ENCODE data around the gene MTIF2.
"Not testable (repeated sequence)": the region's sequence is repeated elsewhere in the genome, so short reads cannot be mapped to it uniquely, and the experiment has no call there.

Gene MTIF2

GRCh38 chr2:55204536-55204935, 64.5 kb downstream of the MTIF2 start:
- H3K9me3 Mint-ChIP-seq = peaks cover 21% of the 10 kb centered on the region
- no peaks in the 10 kb centered on the region for H3K27me3 Mint-ChIP-seq
- H3K36me3 Mint-ChIP-seq (ENCODE audit: low read depth) = peaks cover 4% of the 10 kb centered on the region
- intact Hi-C loops (cut with micrococcal nuclease) = no loop called here
- H3K4me1 Mint-ChIP-seq (ENCODE audit: low read depth) = no peaks in the 10 kb centered on the region
- no peak overlapping the region for H3K4me3 Mint-ChIP-seq
- no peak overlapping the region for H3K27ac Mint-ChIP-seq

- Mint-ChIP-seq H3K4me1 (ENCODE audit: low read depth) (no peaks in the 10 kb centered on the region), H3K36me3 (ENCODE audit: low read depth) (peaks cover 7% of the 10 kb centered on the region), H3K9me3 (peaks cover 25% of the 10 kb centered on the region), H3K27me3 (no peaks in the 10 kb centered on the region), H3K27ac (no peak overlapping the region), H3K4me3 (no peak overlapping the region)
- intact Hi-C loops (cut with micrococcal nuclease) = no loop called here
Measured at GRCh38 chr2:55200416-55200815, 68.6 kb downstream of the MTIF2 start.

- Mint-ChIP-seq H3K36me3 (ENCODE audit: low read depth) (peaks cover 7% of the 10 kb centered on the region), H3K4me1 (ENCODE audit: low read depth) (no peaks in the 10 kb centered on the region), H3K9me3 (peaks cover 24% of the 10 kb centered on the region), H3K27ac (no peak overlapping the region), H3K27me3 (no peaks in the 10 kb centered on the region), H3K4me3 (no peak overlapping the region)
- intact Hi-C loops (cut with micrococcal nuclease) = no loop called here
Measured at GRCh38 chr2:55196526-55196925, 72.5 kb downstream of the MTIF2 start.

DNA sequence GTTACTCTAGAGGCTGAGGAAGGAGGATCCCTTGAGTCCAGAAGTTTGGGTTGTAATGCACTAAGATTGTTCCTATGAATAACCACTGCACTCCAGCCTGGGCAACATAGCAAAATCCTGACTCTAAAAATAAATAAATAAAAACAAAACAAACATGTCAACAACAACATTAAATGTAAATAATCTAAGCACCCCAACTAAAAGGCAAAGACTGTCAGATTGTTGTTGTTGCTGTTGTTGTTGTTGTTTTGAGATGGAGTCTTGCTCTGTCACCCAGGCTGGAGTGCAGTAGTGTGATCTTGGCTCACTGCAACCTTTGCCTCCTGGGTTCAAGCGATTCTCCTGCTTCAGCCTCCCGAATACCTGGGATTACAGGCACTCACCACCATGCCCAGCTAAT, 77.1 kb downstream of the MTIF2 start:
- H3K36me3 Mint-ChIP-seq (ENCODE audit: low read depth); H3K9me3 Mint-ChIP-seq; intact Hi-C loops (cut with micrococcal nuclease); H3K27ac Mint-ChIP-seq; H3K4me3 Mint-ChIP-seq; H3K27me3 Mint-ChIP-seq; H3K4me1 Mint-ChIP-seq (ENCODE audit: low read depth): not testable (repeated sequence)

DNA sequence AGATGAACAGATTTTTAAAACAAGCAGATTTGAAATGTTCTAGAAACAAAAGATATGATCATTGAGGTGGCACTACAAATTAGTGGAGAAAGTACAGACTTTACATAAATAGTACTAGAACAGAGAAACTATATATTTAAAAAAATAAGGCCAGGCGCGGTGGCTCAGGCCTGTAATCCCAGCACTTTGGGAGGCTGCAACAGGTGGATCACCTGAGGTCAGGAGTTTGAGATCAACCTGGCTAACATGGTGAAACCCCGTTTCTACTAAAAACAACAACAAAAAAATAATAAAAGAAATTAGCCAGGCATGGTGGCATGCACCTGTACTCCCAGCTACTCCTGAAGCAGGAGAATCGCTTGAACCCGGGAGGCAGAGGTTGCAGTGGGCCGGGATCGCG, 82.2 kb downstream of the MTIF2 start:
- H3K4me1 Mint-ChIP-seq (ENCODE audit: low read depth); H3K4me3 Mint-ChIP-seq; H3K27me3 Mint-ChIP-seq; H3K36me3 Mint-ChIP-seq (ENCODE audit: low read depth); H3K9me3 Mint-ChIP-seq; H3K27ac Mint-ChIP-seq: not testable (repeated sequence)
- intact Hi-C loops (cut with micrococcal nuclease) = loop anchor here (10.0 kb wide), 1 partner anchor 452 kb away; no protein-coding TSS in a partner anchor

Data from dendritic cell treated with granulocyte-macrophage colony-stimulating factor and Interleukin-4, amounts not matched to agents 40 ng/mL and 50 ng/mL, for 4 days (primary cell).